DOHH2 (cell line): ENCODE measurements around the gene TCEANC.

Source experiments
- H3F3A ChIP-seq: fragments of 200-600 bp; sonication (generic), shearing (Covaris generic); 2 replicates; pipeline ENCODE4 v1.6.0; 2016; ENCODE audit warnings: antibody characterized with exemption, mild to moderate bottlenecking; ENCODE audit not compliant: control insufficient read depth, insufficient read depth
- H3K27ac ChIP-seq: fragments of 200-600 bp; sonication (generic); 2 replicates; pipeline ENCODE4 v1.5.1; 2014; ENCODE audit warnings: low read depth, mild to moderate bottlenecking, low read length, moderate library complexity
- H3K27me3 ChIP-seq: fragments of 200-600 bp; sonication (generic); 2 replicates; pipeline ENCODE4 v1.6.1; 2014; ENCODE audit warnings: mild to moderate bottlenecking, low read length, mixed read lengths; ENCODE audit not compliant: control insufficient read depth
- H3K36me3 ChIP-seq: fragments of 200-600 bp; sonication (generic); 2 replicates; pipeline ENCODE4 v1.6.1; 2014; ENCODE audit warnings: mild to moderate bottlenecking, low read length, moderate library complexity, mixed read lengths; ENCODE audit not compliant: control insufficient read depth
- H3K4me1 ChIP-seq: fragments of 200-600 bp; sonication (generic); 2 replicates; pipeline ENCODE4 v1.6.1; 2014; ENCODE audit warnings: mild to moderate bottlenecking, low read length, mixed read lengths; ENCODE audit not compliant: control insufficient read depth
- H3K4me2 ChIP-seq: fragments of 200-600 bp; sonication (generic); 2 replicates; pipeline ENCODE4 v1.6.0; 2014; ENCODE audit warnings: mild to moderate bottlenecking, low read length, moderate library complexity
- H3K4me3 ChIP-seq: fragments of 200-600 bp; sonication (generic); 2 replicates; pipeline ENCODE4 v1.5.1; 2014; ENCODE audit warnings: mild to moderate bottlenecking, low read length, mixed read lengths
- H3K79me2 ChIP-seq: fragments of 200-600 bp; sonication (generic); 2 replicates; pipeline ENCODE4 v1.6.1; 2014; ENCODE audit warnings: mild to moderate bottlenecking, low read length, mixed read lengths; ENCODE audit not compliant: control insufficient read depth
- H3K9me2 ChIP-seq: fragments of 200-600 bp; sonication (generic); replicated peaks from 2 replicates; pipeline ENCODE4 v1.6.1; 2014; ENCODE audit warnings: mild to moderate bottlenecking, low read length, mixed read lengths; ENCODE audit not compliant: control insufficient read depth
- H3K9me3 ChIP-seq: fragments of 200-600 bp; sonication (generic); 2 replicates; pipeline ENCODE4 v1.6.1; 2014; ENCODE audit warnings: antibody characterized with exemption, low read length, mixed read lengths; ENCODE audit not compliant: control insufficient read depth, insufficient read depth
- H4K20me1 ChIP-seq: fragments of 200-600 bp; sonication (generic); 2 replicates; pipeline ENCODE4 v1.6.0; 2014; ENCODE audit warnings: low read depth, mild to moderate bottlenecking, antibody characterized with exemption, low read length, moderate library complexity; ENCODE audit not compliant: control insufficient read depth, insufficient read depth
- CTCF ChIP-seq: fragments of 200-600 bp; sonication (generic); IDR thresholded peaks from one replicate; pipeline ENCODE4 v1.5.1; 2014; ENCODE audit warnings: antibody characterized with exemption, mild to moderate bottlenecking, low read depth, low read length; ENCODE audit not compliant: poor library complexity, severe bottlenecking
- EZH2phosphoT487 ChIP-seq: fragments of 200-600 bp; sonication (generic); IDR thresholded peaks from 2 replicates; pipeline ENCODE4 v1.6.1; 2017; ENCODE audit warnings: borderline replicate concordance, mild to moderate bottlenecking, antibody characterized with exemption, low read length, moderate library complexity, mixed read lengths

Gene TCEANC

GRCh38 chrX:13695601-13696115 is 42.7 kb downstream of the TCEANC start:
- H3K4me2 ChIP-seq: no peak overlapping the region
- no peak overlapping the region for H3K4me3 ChIP-seq
- peaks cover 7% of the 10 kb centered on the region for H3F3A ChIP-seq
- peaks cover 92% of the 10 kb centered on the region for H3K4me1 ChIP-seq
- no peaks in the 10 kb centered on the region for H3K9me2 ChIP-seq
- no peaks in the 10 kb centered on the region for H3K27me3 ChIP-seq
- H3K27ac ChIP-seq: no peak overlapping the region
- TF ChIP-seq EZH2phosphoT487 (no peak), CTCF (no peak)
- peaks cover 97% of the 10 kb centered on the region for H3K79me2 ChIP-seq
- peaks cover 11% of the 10 kb centered on the region for H3K36me3 ChIP-seq
- H4K20me1 ChIP-seq: no peaks in the 10 kb centered on the region
- H3K9me3 ChIP-seq: no peaks in the 10 kb centered on the region

- H3K79me2 ChIP-seq: peaks cover 98% of the 10 kb centered on the region
- peaks cover 3% of the 10 kb centered on the region; the same call in 1 of the 2 replicates for H4K20me1 ChIP-seq
- H3K4me2 ChIP-seq: peak overlapping the region; percentile 73
- peaks cover 74% of the 10 kb centered on the region for H3K4me1 ChIP-seq
- peaks cover 12% of the 10 kb centered on the region for H3K36me3 ChIP-seq
- peaks cover 7% of the 10 kb centered on the region for H3F3A ChIP-seq
- H3K27ac ChIP-seq: peak overlapping the region; percentile 74
- TF ChIP-seq CTCF (no peak), EZH2phosphoT487 (no peak)
- no peaks in the 10 kb centered on the region for H3K27me3 ChIP-seq
- H3K9me2 ChIP-seq: no peaks in the 10 kb centered on the region
- no peaks in the 10 kb centered on the region for H3K9me3 ChIP-seq
- H3K4me3 ChIP-seq: peak overlapping the region; percentile 60
Measured at GRCh38 chrX:13697455-13697854, 44.5 kb downstream of the TCEANC start.

- H4K20me1 ChIP-seq: peaks cover 3% of the 10 kb centered on the region; the same call in 1 of the 2 replicates
- H3K79me2 ChIP-seq: peaks cover 98% of the 10 kb centered on the region
- peak overlapping the region; percentile 60 for H3K4me3 ChIP-seq
- H3K4me1 ChIP-seq: peaks cover 69% of the 10 kb centered on the region
- H3K27ac ChIP-seq: peak overlapping the region; percentile 74
- TF ChIP-seq CTCF: no peak
- TF ChIP-seq EZH2phosphoT487: no peak
- peaks cover 7% of the 10 kb centered on the region for H3F3A ChIP-seq
- no peaks in the 10 kb centered on the region for H3K9me3 ChIP-seq
- H3K4me2 ChIP-seq: peak overlapping the region; percentile 73
- no peaks in the 10 kb centered on the region for H3K27me3 ChIP-seq
- no peaks in the 10 kb centered on the region for H3K9me2 ChIP-seq
- H3K36me3 ChIP-seq: peaks cover 7% of the 10 kb centered on the region
Measured at GRCh38 chrX:13697976-13698375, 45.0 kb downstream of the TCEANC start.
